IMR-90 (cell line): Measurements from ENCODE around the gene TIMM29. TPM values are rescaled to one million over a fixed set of nuclear protein-coding genes. Genes with fewer than 3 reads are reported as not detected.
"Not testable (repeated sequence)": the region's sequence is repeated elsewhere in the genome, so short reads cannot be mapped to it uniquely, and the experiment has no call there.

Source experiments
- ATAC-seq: fragments of 200-7000 bp; cut with Tn5 transposase; 2 replicates; pipeline ENCODE4 v1.9.1; 2020; ENCODE audit warnings: low read depth, mild to moderate bottlenecking, moderate library complexity
- BruUV-seq: library from RNA; stranded (reverse); fragments of 400-500 nt; replicated peaks from 2 replicates; lab custom pipeline; 2021; lab: Mats Ljungman, UMichigan
- CTCF ChIA-PET: fragments of 300-600 bp; formaldehyde crosslinking; extraction: SDS; loops from one replicate; lab custom pipeline; 2021; ENCODE audit warnings: antibody characterized with exemption; lab: Yijun Ruan, JAX
- POLR2A ChIA-PET: fragments of 300-600 bp; sonication (Branson Sonifier 250); formaldehyde crosslinking; loops from one replicate; lab custom pipeline; 2022; ENCODE audit warnings: antibody characterized with exemption; ENCODE audit not compliant: unreplicated experiment; lab: Charles Lee
- DNase-seq: peaks from one replicate; pipeline ENCODE4 v3.0.0; 2013
- H2AFZ ChIP-seq: replicated peaks from 2 replicates; pipeline ENCODE3; 2013; ENCODE audit warnings: low read length, mild to moderate bottlenecking; ENCODE audit not compliant: poor library complexity
- H2AK5ac ChIP-seq: 2 replicates; pipeline ENCODE4 v1.6.1; 2013; ENCODE audit warnings: low read depth, low read length, inconsistent platforms
- H2AK9ac ChIP-seq: replicated peaks from 2 replicates; pipeline ENCODE3; 2013; ENCODE audit warnings: mild to moderate bottlenecking, low read depth, low read length, moderate library complexity; ENCODE audit not compliant: poor library complexity
- H2BK120ac ChIP-seq: 2 replicates; pipeline ENCODE4 v1.6.1; 2013; ENCODE audit warnings: low read depth, low read length, inconsistent platforms
- H2BK15ac ChIP-seq: 3 replicates; pipeline ENCODE4 v1.6.1; 2013; ENCODE audit warnings: low read depth, low read length, inconsistent platforms
- H2BK20ac ChIP-seq: 2 replicates; pipeline ENCODE4 v1.6.1; 2013; ENCODE audit warnings: low read depth, mild to moderate bottlenecking, inconsistent platforms, low read length, moderate library complexity
- H2BK5ac ChIP-seq: 2 replicates; pipeline ENCODE4 v1.6.1; 2013; ENCODE audit warnings: mild to moderate bottlenecking, low read depth, low read length, inconsistent platforms; ENCODE audit not compliant: poor library complexity, severe bottlenecking
- H3K14ac ChIP-seq: replicated peaks from 2 replicates; pipeline ENCODE4 v1.6.1; 2013; ENCODE audit warnings: low read depth, low read length, inconsistent platforms
- H3K18ac ChIP-seq: 2 replicates; pipeline ENCODE4 v1.6.1; 2013; ENCODE audit warnings: low read depth, low read length, control low read depth
- H3K23ac ChIP-seq: 2 replicates; pipeline ENCODE4 v1.6.1; 2013; ENCODE audit warnings: low read depth, low read length, inconsistent platforms
- H3K27ac ChIP-seq: 2 replicates; pipeline ENCODE4 v1.5.1; 2013; ENCODE audit warnings: mild to moderate bottlenecking, control low read depth, low read length; ENCODE audit not compliant: insufficient read depth
- H3K27me3 ChIP-seq: 2 replicates; pipeline ENCODE4 v1.6.1; 2013; ENCODE audit warnings: low read length; ENCODE audit not compliant: control insufficient read depth, insufficient read depth
- H3K36me3 ChIP-seq: 2 replicates; pipeline ENCODE4 v1.6.1; 2013; ENCODE audit warnings: low read length, mixed read lengths; ENCODE audit not compliant: control insufficient read depth, insufficient read depth
- H3K4ac ChIP-seq: 2 replicates; pipeline ENCODE4 v1.6.1; 2013; ENCODE audit warnings: low read depth, low read length, inconsistent platforms
- H3K4me1 ChIP-seq: 2 replicates; pipeline ENCODE4 v1.6.1; 2013; ENCODE audit warnings: low read length, mixed read lengths; ENCODE audit not compliant: control insufficient read depth, insufficient read depth
- H3K4me2 ChIP-seq: 2 replicates; pipeline ENCODE4 v1.6.1; 2013; ENCODE audit warnings: low read depth, mild to moderate bottlenecking, control low read depth, low read length, moderate library complexity
- H3K4me3 ChIP-seq: 2 replicates; pipeline ENCODE4 v1.5.1; 2013; ENCODE audit warnings: low read depth, mild to moderate bottlenecking, control low read depth, low read length, moderate library complexity; ENCODE audit not compliant: insufficient read depth
- H3K56ac ChIP-seq: 2 replicates; pipeline ENCODE4 v1.6.1; 2013; ENCODE audit warnings: low read length, inconsistent platforms; ENCODE audit not compliant: insufficient read depth; ENCODE audit errors: extremely low read depth
- H3K79me1 ChIP-seq, 2 experiments: 2 replicates each; pipeline ENCODE4 v1.6.1; 2013; ENCODE audit warnings: low read length in 2 of 2, inconsistent platforms in 1 of 2, low read depth in 1 of 2
- H3K9ac ChIP-seq: 2 replicates; pipeline ENCODE4 v1.6.1; 2013; ENCODE audit warnings: low read depth, low read length, control low read depth
- H3K9me1 ChIP-seq: 2 replicates; pipeline ENCODE4 v1.6.1; 2013; ENCODE audit warnings: low read length, inconsistent platforms; ENCODE audit not compliant: insufficient read depth
- H3K9me3 ChIP-seq: 2 replicates; pipeline ENCODE4 v1.6.1; 2013; ENCODE audit warnings: low read length; ENCODE audit not compliant: control insufficient read depth, insufficient read depth
- H4K20me1 ChIP-seq: 2 replicates; pipeline ENCODE4 v1.6.1; 2013; ENCODE audit warnings: low read length, inconsistent platforms; ENCODE audit not compliant: insufficient read depth
- H4K5ac ChIP-seq: 2 replicates; pipeline ENCODE4 v1.6.1; 2013; ENCODE audit warnings: mild to moderate bottlenecking, low read depth, low read length, control low read depth
- H4K8ac ChIP-seq, 2 experiments: 2 replicates each; pipeline ENCODE4 v1.6.1; 2013; ENCODE audit warnings: low read depth in 2 of 2, low read length in 2 of 2, control low read depth in 1 of 2, inconsistent platforms in 1 of 2
- H4K91ac ChIP-seq: 2 replicates; pipeline ENCODE4 v1.6.1; 2013; ENCODE audit warnings: low read depth, low read length, inconsistent platforms; ENCODE audit not compliant: insufficient read depth
- WGBS, 2 experiments: methylation state at CpG; one replicate each; pipeline versions ENCODE4 v1.1.5 to v1.1.7; 2013; ENCODE audit warnings: missing lambda C conversion rate in 2 of 2; ENCODE audit not compliant: insufficient read length in 1 of 2; ENCODE audit errors: extremely low coverage in 2 of 2; 5-methylcytosine and 5-hydroxymethylcytosine counted together
- dilution Hi-C: fragments of 300-500 bp; cut with HindIII; formaldehyde crosslinking; loops from one replicate; pipeline ENCODE4 v1.14.3; 2018; ENCODE audit warnings: low sequenced_read_pairs; ENCODE audit not compliant: unreplicated experiment
- in situ Hi-C: fragments of 300-500 bp; cut with MboI; formaldehyde crosslinking; loops from 3 replicates; pipeline ENCODE4 v1.14.3; 2019; ENCODE audit warnings: low sequenced_read_pairs, inconsistent platforms, mixed read lengths
- intact Hi-C: fragments of 100-400 bp; cut with micrococcal nuclease; formaldehyde crosslinking; loops from 2 replicates; pipeline ENCODE4 v1.10.0; 2022
- polyA plus RNA-seq, 3 experiments: library from polyadenylated mRNA; depleted of rRNA; stranded (reverse); fragments of >200 nt; gene quantifications; 2 replicates each; pipeline ENCODE4 v1.2.3, GENCODE V29; 2012; ENCODE audit warnings: low replicate concordance in 1 of 3
- total RNA-seq: library from RNA; depleted of rRNA; stranded (reverse); fragments of >200 nt; gene quantifications from 2 replicates; pipeline ENCODE4 v1.2.3, GENCODE V29; 2012

Gene TIMM29
- total and polyA plus RNA-seq, 2 of the 4 experiments (the other 2 are of a cell fraction): 9.3 to 13.4 TPM

DNA sequence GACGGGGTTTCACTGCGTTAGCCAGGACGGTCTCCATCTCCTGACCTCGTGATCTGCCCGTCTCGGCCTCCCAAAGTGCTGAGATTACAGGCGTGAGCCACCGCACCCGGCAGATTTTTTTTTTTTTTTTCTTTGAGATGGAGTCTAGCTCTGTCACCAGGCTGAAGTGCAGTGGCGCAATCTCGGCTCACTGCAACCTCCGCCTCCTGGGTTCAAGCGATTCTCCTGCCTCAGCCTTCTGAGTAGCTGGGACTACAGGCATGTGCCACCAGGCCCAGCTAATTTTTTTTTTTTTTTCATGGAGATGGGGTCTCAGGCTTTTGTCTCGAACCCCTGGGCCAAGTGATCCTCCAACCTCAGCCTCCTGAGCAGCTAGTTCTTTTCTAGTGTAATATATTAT, 13.0 kb downstream of the TIMM29 start:
- H3K9me3 ChIP-seq, DNase-seq, H3K36me3 ChIP-seq, H3K4me2 ChIP-seq, H3K4me1 ChIP-seq, ATAC-seq, H2AK9ac ChIP-seq, H2BK15ac ChIP-seq, H3K18ac ChIP-seq, H3K4ac ChIP-seq, H3K27ac ChIP-seq, H2AFZ ChIP-seq, H2BK20ac ChIP-seq, H3K23ac ChIP-seq, H2BK5ac ChIP-seq, H4K20me1 ChIP-seq, H3K9ac ChIP-seq, H4K8ac ChIP-seq, H3K14ac ChIP-seq, H3K27me3 ChIP-seq, H3K79me1 ChIP-seq, H4K5ac ChIP-seq, H3K56ac ChIP-seq, BruUV-seq, dilution Hi-C loops, in situ Hi-C loops, H2AK5ac ChIP-seq, H2BK120ac ChIP-seq, H3K9me1 ChIP-seq, H4K91ac ChIP-seq, H3K4me3 ChIP-seq: not testable (repeated sequence)
- ChIA-PET CTCF (interaction anchor here (0.5 to 1.7 kb wide), 11 partner anchors 9 to 262 kb away, joined by 3 to 6 read pairs (median 3); no protein-coding TSS in a partner anchor), POLR2A (interaction anchor here (0.6 kb wide), 2 partner anchors 66 to 69 kb away, joined by 4 read pairs; no protein-coding TSS in a partner anchor)
- 40% methylated on average over 1 of the region's 14 CpGs; no CpG with 5 or more reads in 1 of the 2 experiments for WGBS, 2 experiments
- intact Hi-C loops: loop anchor here (2.0 to 5.0 kb wide), 2 partner anchors 41 to 65 kb away; no protein-coding TSS in a partner anchor

DNA sequence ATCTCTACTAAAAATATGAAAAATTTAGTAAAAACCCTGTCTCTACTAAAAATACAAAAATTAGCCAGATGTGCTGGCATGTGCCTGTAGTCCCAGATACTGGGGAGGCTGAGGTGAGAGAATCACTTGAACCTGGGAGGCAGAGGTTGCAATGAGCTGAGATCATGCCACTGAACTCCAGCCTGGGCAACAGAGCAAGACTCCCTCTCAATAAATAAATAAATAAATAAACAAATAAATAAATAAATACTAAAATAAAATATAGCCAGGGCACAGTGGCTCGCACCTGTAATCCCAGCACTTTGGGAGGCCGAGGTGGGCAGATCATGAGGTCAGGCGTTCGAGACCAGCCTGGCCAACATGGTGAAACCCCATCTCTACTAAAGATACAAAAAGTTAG, 14.8 kb downstream of the TIMM29 start:
- ATAC-seq, H3K9me1 ChIP-seq, H3K9me3 ChIP-seq, H3K27me3 ChIP-seq, H3K18ac ChIP-seq, H3K14ac ChIP-seq, H2BK20ac ChIP-seq, H2BK15ac ChIP-seq, H3K23ac ChIP-seq, H3K4ac ChIP-seq, H2BK120ac ChIP-seq, BruUV-seq, H3K4me3 ChIP-seq, H3K4me1 ChIP-seq, H2AK5ac ChIP-seq, H3K36me3 ChIP-seq, dilution Hi-C loops, H2AFZ ChIP-seq, H3K79me1 ChIP-seq, H2BK5ac ChIP-seq, H3K9ac ChIP-seq, H4K5ac ChIP-seq, H3K56ac ChIP-seq, DNase-seq, in situ Hi-C loops, H4K20me1 ChIP-seq, H3K4me2 ChIP-seq, H2AK9ac ChIP-seq, H4K8ac ChIP-seq, H4K91ac ChIP-seq, POLR2A ChIA-PET, H3K27ac ChIP-seq: not testable (repeated sequence)
- CTCF ChIA-PET: interaction anchor here (1.1 kb wide), 1 partner anchor 11 kb away, joined by 5 read pairs; no protein-coding TSS in a partner anchor
- no CpG with 5 or more reads among the region's 4 CpGs for WGBS, 2 experiments
- intact Hi-C loops: loop anchor here (2.0 to 5.0 kb wide), 2 partner anchors 39 to 63 kb away; no protein-coding TSS in a partner anchor
